NCI-H774 (cell line): ENCODE measurements around the gene UBE2V1.
"Not testable (repeated sequence)": the region's sequence is repeated elsewhere in the genome, so short reads cannot be mapped to it uniquely, and the experiment has no call there.

Experiments used
- DNase-seq: peaks from one replicate; lab custom pipeline; 2025; lab: John Stamatoyannopoulos, UW

Gene UBE2V1

GRCh38 chr20:50115041-50115512 is 2.1 kb upstream of the UBE2V1 start:
- no peak for DNase-seq

GRCh38 chr20:50113420-50114224 is 672 bp upstream of the UBE2V1 start:
- no peak for DNase-seq

DNA sequence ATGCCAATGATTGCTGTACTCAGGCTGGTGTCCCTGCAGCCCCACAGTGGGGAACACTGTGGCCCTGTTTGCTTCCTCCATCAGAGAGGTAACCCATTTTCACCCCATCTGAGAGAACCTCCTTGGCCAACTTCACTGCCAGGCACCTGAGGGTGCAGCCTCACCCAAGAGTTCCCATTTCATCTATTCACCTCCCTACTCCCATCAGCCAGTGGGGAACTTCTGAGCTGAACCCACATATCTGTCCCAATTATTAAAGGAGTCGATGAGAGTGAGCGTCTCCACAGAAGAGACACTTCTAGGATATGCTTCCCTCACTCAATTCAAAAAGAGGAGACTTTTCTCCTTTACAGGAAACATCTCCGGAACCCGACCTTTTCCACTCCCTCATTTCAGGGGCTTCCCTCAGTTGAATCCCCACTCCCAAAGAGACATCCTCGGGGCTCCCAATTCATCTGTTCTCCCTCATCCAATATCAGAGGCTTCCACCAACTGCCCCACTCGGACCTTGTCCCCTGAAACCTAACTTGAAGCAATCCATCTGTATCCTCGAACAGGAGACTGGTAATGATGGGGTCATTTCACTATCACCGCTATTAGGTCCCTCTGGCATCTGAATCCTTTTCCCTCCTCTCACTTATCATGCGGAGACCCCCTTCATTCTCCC is 988 bp downstream of the UBE2V1 start:
- DNase-seq, result no peak

DNA sequence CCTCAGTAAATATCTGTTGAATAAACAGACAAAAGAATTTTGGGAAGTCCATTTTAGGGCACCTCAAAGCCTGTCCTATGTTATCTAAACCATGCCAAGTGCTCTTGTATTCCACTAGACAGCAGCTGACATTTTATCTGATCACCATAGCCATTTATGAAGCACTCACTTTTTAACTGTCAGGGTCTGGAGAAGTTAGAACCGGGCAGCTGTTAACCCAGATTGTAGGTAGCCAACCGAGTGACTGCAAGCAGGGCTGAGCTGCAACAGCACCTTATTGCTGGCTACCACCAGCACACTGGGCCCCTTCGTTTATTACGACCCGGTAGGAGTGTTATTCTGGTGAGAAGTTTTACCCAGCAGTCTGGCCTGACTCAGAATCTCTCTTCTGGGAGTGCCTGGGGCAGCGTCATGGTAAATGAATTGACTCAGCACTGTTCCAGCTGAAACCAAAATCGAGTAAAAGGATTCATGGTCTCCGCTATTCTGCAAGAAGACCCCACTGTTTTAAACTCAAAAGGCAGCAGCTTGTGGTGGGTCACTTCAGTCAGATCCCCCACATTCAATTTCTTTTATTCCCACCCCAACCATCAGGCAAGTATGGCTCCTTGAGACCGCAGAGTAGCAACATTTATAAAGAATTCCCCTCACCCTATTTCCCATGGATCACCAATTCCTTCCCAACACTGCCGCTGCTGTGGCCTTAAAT is 1.7 kb downstream of the UBE2V1 start:
- DNase-seq, result no peak

- no peak for DNase-seq
These were observed 2.6 kb downstream of the UBE2V1 start for GRCh38 chr20:50110141-50111047.

- no peak for DNase-seq
These were observed 4.3 kb downstream of the UBE2V1 start for GRCh38 chr20:50108556-50109235.

DNA sequence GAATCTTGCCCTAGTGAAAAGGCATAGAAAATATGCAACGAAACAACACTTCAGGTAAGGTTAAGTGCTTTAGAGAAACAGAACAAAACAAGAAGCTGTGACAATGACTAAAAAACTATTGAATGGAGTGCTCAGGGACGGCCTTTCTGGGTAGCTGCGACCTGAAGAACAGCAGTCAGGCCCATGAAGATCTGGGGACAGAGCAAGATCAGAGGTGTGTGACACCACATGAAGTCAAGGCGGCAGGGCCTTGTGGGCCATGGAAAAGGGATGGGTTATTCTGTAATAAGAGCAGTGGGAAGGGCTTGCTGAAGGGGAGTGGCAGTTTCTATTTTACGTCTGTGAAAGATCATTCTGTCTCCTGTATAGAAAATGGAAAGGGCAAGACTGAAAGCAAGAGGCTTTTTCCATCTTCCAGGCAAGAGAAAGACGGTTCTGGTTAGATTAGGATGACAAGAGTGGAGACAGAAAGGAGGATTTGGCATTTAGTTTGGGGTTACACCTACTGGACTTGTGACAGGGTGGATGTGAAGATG is 5.1 kb downstream of the UBE2V1 start:
- no peak for DNase-seq

GRCh38 chr20:50107086-50107660 is 5.8 kb downstream of the UBE2V1 start:
- no peak for DNase-seq

DNA sequence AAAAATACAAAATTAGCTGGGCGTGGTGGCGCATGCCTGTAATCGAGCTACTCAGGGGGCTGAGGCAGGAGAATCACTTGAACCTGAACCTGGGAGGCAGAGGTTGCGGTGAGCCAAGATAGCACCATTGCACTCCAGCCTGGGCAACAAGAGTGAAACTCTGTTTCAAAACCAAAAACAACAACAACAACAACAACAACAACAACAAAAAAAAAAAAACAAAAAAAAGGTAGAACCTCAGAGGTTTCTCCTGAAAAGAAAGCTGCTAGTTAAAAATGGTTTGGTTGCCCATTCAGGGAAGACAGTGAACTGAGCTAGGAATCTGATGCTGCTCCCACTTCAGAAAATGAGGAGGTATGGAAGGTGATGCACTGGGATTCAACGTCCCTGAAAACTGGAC is 6.3 kb downstream of the UBE2V1 start:
- not testable (repeated sequence) for DNase-seq

DNA sequence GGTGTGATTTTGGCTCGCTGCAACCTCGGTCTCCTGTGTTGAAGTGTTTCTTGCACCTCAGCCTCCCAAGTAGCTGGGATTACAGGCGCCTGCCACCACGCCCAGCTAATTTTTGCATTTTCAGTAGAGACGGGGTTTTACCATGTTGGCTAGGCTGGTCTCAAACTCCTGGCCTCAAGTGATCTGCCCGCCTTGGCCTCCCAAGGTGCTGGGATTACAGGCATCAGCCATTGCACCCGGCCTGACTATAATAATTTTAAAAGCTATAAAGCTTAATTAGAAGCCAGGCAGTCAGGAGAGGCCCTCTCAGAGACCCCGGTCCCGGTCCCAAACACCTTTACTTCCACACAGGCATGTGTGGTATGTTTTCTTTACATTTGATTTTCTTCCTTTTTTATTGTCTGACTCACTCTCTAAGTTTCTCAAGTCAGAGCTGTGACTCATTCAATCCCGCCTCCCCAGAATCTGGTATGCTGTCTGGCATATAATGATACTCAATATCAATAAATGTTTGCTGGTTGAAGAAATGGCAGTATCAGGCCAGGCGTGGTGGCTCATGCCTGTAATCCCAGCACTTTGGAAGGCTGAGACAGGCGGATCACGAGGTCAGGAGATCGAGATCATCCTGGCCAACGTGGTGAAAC is 9.4 kb downstream of the UBE2V1 start:
- DNase-seq, result not testable (repeated sequence)

GRCh38 chr20:50102551-50102950 is 10.4 kb downstream of the UBE2V1 start:
- not testable (repeated sequence) for DNase-seq

DNA sequence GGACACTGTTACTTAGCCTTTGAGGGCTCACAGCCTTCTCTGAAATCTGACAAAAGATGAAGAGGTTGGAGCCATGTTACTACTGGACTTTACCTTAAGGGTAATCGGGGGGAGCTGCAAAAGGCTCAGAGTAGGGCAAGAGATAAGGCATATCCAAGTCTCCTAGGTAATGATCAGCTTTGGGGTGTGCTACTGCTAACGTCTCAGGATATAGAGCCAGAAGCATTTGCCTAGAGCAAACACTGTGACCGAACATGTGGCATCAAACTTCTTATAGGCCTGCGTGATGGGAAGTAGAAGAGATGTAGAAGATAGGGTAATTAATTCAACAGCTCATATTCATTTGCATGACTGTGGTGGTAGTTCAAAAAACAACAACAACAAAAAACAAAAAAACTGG is 11.1 kb downstream of the UBE2V1 start:
- DNase-seq, result no peak

DNA sequence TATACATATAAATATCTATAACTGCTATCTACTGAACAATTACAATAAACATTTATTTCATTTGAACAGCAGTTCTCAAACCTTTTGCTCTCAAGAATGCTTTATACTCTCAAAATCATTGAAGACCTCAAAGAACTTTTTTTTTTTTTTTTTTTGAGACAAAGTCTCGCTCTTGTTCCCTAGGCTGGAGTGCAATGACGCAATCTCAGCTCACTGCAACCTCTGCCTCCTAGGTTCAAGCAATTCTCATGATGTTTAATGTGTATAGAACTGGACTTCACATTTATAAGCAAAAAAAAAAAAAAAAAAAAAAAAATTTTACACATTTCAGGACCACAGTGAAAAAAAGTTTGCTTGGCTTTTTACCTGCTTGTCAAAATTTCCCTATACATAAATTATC is 11.7 kb downstream of the UBE2V1 start:
- DNase-seq, result no peak

GRCh38 chr20:50100552-50100951 is 12.4 kb downstream of the UBE2V1 start:
- no peak for DNase-seq

GRCh38 chr20:50099565-50099991 is 13.4 kb downstream of the UBE2V1 start:
- no peak for DNase-seq

DNA sequence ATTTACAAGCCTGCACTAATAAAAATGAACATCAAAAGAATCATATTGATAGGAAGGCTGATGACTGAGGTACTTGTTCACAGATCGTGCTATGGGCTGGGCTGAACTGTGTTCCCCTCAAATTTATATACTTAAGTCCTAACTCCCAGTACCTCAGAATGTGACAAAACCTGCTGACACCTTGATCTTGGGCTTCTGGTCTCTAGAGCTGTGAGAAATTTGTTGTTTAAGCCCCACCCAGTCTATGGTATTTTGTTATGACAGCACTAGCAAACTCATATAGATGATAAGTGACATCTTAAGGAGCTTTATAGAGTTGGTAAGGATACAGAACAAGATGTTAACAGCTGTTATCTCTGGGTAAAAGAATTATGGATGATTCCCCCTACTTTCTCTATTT is 13.8 kb downstream of the UBE2V1 start:
- DNase-seq, result no peak

- DNase-seq, result no peak
These were observed 14.7 kb downstream of the UBE2V1 start for GRCh38 chr20:50098259-50098658.

GRCh38 chr20:50097843-50098242 is 15.1 kb downstream of the UBE2V1 start:
- DNase-seq, result no peak

GRCh38 chr20:50096237-50096636 is 16.7 kb downstream of the UBE2V1 start:
- DNase-seq, result no peak
